Natural killer cell treated with Interleukin-12 subunit alpha and Interleukin-12 subunit beta and Interleukin-15 and Interleukin-18, amount 100 ng/mL, for 72 hours (primary cell): ENCODE results near the gene GSTA4. TPM values are rescaled to one million over a fixed set of nuclear protein-coding genes. Genes with fewer than 3 reads are reported as not detected.

Source experiments
- ATAC-seq, 2 donors: fragments of 150-1000 bp; cut with Tn5 transposase in 1 of 2; sonication (Bioruptor Pico), chemical (Tn5 transposase) in 1 of 2; 2 replicates each; pipeline ENCODE4 v1.10.0; 2021
- DNase-seq: peaks from one replicate; pipeline ENCODE4 v3.0.0; 2022; ENCODE audit warnings: low spot score
- H3K27ac Mint-ChIP-seq, 2 donors: 1 replicate in 1 of 2; 2 replicates in 1 of 2; pipeline ENCODE4 v1.8.0; 2022; ENCODE audit warnings: mixed read lengths in 2 of 2, mild to moderate bottlenecking in 1 of 2, moderate library complexity in 1 of 2
- H3K27me3 Mint-ChIP-seq, 2 donors: 1 replicate in 1 of 2; 2 replicates in 1 of 2; pipeline ENCODE4 v1.8.0; 2022; ENCODE audit warnings: mixed read lengths in 2 of 2
- H3K36me3 Mint-ChIP-seq: one replicate; pipeline ENCODE4 v1.8.0; 2022; ENCODE audit warnings: mixed read lengths
- H3K4me1 Mint-ChIP-seq, 2 donors: 1 replicate in 1 of 2; 2 replicates in 1 of 2; pipeline ENCODE4 v1.8.0; 2022; ENCODE audit warnings: low read depth in 2 of 2, mixed read lengths in 2 of 2, mild to moderate bottlenecking in 1 of 2
- H3K4me3 Mint-ChIP-seq: one replicate; pipeline ENCODE4 v1.8.0; 2022; ENCODE audit warnings: mixed read lengths
- H3K9me3 Mint-ChIP-seq: 2 replicates; pipeline ENCODE4 v1.8.0; 2022; ENCODE audit warnings: mixed read lengths
- total RNA-seq, 2 donors: library from RNA; stranded (reverse); gene quantifications; one replicate each; pipeline ENCODE4 v1.2.3, GENCODE V29; 2022

GSTA4 gene
- total RNA-seq, 2 donors from 2014 or later, result 0.89 to 1.5 TPM

DNA sequence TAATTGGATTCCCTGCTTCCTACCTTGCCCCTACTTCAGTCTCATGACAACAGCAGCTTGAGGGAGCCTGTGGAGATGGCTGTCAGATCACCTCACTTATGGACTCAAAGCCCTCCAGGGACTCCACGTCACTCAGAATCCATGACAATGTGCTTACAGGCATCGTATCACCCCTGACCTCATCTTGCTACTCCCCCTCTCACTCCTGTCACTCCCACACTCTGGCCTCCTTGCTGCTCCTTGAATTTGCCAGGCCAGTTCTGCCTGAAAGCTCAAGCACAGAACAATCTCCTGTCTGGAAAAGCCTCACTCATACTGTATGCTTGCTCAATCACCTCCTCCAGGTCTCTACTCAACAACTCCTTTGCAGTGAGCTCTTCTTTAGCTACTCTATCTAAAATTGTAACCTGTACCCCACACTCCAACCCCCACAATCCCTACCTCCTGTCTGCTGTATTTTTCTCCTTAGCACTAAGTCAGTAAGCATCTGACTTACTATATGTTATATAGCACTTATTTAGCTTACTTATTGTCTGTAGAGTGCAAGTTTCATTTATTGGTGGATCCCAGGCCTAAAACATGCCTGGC, 10.7 kb upstream of the GSTA4 start:
- DNase-seq (no peak), ATAC-seq (no peak)
- H3K27ac Mint-ChIP-seq, result no peak overlapping the region
- H3K27me3 Mint-ChIP-seq, result no peaks in the 10 kb centered on the region
- no peak overlapping the region for H3K4me3 Mint-ChIP-seq
- H3K4me1 Mint-ChIP-seq, result peaks cover 0 to 2% of the 10 kb centered on the region in 2 donors
- H3K9me3 Mint-ChIP-seq, result no peaks in the 10 kb centered on the region
- peaks cover 11% of the 10 kb centered on the region for H3K36me3 Mint-ChIP-seq

DNA sequence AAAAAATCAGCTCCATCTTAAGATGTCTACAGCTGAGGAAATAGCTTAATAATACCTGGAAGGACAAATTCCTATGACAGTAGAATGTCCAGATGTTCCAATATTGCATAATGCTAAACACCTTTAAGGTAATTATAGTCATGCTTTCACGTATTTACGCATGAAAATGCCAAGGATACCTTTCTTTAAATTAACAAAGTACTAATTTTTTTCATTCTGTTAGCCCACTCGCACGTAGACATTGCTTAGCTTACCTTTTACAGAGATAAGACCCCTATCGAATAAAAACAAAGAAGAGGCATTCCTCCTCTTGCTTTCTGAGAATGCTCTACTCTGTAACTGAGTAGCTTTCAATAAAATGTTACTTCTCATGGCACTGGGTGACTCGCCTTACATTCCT, 4.4 kb upstream of the GSTA4 start:
- ATAC-seq, result no peak
- Mint-ChIP-seq H3K27me3 (no peaks in the 10 kb centered on the region), H3K9me3 (no peaks in the 10 kb centered on the region), H3K36me3 (no peaks in the 10 kb centered on the region), H3K4me1 (peaks cover 23 to 25% of the 10 kb centered on the region in 2 donors), H3K27ac (no peak overlapping the region), H3K4me3 (no peak overlapping the region)
- no peak for DNase-seq

DNA sequence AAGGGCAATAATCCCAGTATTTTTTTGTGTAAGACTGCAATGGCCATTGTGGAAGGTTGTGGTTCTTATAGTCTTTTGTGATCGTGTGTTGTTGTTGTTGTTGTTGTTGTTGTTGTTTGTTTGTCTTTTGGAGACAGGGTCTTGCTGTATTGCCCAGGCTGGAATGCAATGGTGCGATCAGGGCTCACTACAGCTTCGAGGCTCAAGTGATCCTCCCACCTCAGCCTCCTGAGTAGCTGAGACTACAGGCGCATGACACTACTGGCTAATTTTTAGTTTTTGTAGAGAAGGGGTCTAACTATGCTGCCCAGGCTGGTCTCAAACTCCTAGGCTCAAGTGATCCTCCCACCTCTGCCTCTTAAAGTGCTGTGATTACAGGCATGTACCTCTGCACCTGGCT, 3.5 kb upstream of the GSTA4 start:
- Mint-ChIP-seq H3K9me3 (no peaks in the 10 kb centered on the region), H3K27me3 (no peaks in the 10 kb centered on the region), H3K36me3 (no peaks in the 10 kb centered on the region), H3K27ac (no peak overlapping the region), H3K4me1 (peaks cover 24 to 28% of the 10 kb centered on the region in 2 donors), H3K4me3 (no peak overlapping the region)
- DNase-seq, result no peak
- no peak for ATAC-seq

DNA sequence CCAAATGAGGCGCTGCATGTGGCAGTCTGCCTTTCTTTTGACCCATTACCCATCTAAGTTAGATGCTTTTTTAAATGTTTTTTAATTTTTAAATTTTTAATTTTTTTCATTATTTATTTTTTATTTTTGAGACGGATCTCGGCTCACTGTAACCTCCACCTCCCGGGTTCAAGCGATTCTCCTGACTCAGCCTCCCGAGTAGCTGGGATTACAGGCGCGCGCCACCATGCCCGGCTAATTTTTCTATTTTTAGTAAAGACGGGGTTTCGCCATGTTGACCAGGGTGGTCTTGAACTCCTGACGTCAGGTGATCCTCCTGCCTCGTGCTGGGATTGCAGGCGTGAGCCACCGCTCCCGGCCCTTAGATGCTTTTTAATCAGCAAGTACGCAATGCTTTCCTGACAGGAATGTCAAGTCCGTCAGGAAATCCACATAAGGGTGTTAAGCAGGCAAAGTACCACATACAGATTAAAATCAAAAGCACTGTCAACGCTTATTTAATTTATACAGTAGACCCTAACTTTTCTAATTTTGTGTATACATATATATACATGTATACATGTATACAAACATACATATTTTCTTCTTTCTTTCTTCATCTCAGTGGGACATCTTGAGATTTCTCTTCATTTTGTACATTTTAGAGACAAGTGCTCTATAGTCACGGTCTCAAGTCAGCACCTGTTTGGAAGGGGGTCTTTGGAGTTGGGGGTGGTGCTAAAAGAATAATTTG, 995 bp upstream of the GSTA4 start:
- no peak for DNase-seq
- ATAC-seq, result no peak
- H3K9me3 Mint-ChIP-seq, result no peaks in the 10 kb centered on the region
- peak overlapping the region; percentile 94 for H3K4me3 Mint-ChIP-seq
- peaks cover 0 to 2% of the 10 kb centered on the region in 2 donors for H3K27me3 Mint-ChIP-seq
- peak overlapping the region; percentile 95 to 99 for H3K27ac Mint-ChIP-seq
- peaks cover 24 to 28% of the 10 kb centered on the region in 2 donors for H3K4me1 Mint-ChIP-seq
- H3K36me3 Mint-ChIP-seq, result no peaks in the 10 kb centered on the region

DNA sequence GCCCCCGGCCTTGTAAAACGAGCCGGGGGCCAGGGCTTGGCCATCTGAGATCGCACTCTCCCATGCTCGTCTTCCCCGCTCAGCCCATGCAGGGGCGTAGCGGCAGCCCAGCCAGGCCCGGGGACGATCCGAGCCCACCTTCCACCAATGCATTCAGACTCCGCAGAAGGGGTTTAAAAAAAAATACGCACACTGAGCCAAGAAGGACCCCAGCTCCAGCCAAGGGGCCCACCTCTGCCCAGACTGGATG, 320 bp downstream of the GSTA4 start:
- peak overlapping the region; percentile 94 for H3K4me3 Mint-ChIP-seq
- H3K9me3 Mint-ChIP-seq, result no peaks in the 10 kb centered on the region
- peaks cover 30 to 37% of the 10 kb centered on the region in 2 donors for H3K4me1 Mint-ChIP-seq
- H3K27me3 Mint-ChIP-seq, result peaks cover 7 to 8% of the 10 kb centered on the region in 2 donors
- DNase-seq (no peak), ATAC-seq (peak; percentile 1 to 28)
- no peaks in the 10 kb centered on the region for H3K36me3 Mint-ChIP-seq
- H3K27ac Mint-ChIP-seq, result peak overlapping the region; percentile 95 to 99

DNA sequence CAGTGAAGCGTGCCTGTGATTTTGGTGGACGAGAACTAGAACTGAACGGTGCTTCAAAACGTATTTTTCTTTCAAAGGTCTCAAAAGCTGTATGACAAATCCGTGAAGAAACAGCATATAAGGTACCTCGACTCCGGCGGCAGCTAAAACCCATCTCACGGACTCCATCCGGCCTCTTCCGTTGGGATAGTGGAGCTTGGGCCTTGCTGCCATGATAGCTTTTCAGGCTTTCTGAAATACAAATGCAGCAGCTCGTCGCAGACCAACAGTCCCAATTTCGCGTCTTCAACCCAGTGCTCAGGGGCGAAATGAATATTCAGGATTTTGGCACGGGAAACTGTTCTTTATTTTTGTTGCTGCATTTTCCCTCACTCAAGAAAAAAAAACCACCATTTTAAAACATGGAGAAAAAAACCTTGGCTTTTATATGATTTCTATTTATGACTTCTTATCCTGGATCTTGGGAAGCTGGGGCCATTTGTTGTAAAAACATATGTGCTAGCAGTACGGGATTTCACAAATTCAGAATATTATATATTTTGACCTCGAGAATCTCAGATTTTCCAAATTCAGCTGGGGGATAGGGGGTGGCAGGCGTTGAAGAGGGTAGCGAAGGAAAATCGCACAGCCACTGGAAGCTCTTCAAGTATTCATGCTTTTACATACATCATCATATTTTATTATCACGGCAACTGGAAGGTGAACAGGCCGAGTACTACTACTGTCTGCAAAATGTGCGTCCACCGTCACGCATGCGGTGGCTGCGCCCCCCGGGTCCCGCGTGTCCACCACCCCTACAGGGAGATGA, 849 bp downstream of the GSTA4 start:
- H3K4me1 Mint-ChIP-seq, result peaks cover 30 to 37% of the 10 kb centered on the region in 2 donors
- ATAC-seq (no peak), DNase-seq (no peak)
- no peaks in the 10 kb centered on the region for H3K9me3 Mint-ChIP-seq
- peaks cover 7 to 8% of the 10 kb centered on the region in 2 donors for H3K27me3 Mint-ChIP-seq
- no peaks in the 10 kb centered on the region for H3K36me3 Mint-ChIP-seq
- peak overlapping the region; percentile 94 for H3K4me3 Mint-ChIP-seq
- H3K27ac Mint-ChIP-seq, result peak overlapping the region; percentile 95 to 99

DNA sequence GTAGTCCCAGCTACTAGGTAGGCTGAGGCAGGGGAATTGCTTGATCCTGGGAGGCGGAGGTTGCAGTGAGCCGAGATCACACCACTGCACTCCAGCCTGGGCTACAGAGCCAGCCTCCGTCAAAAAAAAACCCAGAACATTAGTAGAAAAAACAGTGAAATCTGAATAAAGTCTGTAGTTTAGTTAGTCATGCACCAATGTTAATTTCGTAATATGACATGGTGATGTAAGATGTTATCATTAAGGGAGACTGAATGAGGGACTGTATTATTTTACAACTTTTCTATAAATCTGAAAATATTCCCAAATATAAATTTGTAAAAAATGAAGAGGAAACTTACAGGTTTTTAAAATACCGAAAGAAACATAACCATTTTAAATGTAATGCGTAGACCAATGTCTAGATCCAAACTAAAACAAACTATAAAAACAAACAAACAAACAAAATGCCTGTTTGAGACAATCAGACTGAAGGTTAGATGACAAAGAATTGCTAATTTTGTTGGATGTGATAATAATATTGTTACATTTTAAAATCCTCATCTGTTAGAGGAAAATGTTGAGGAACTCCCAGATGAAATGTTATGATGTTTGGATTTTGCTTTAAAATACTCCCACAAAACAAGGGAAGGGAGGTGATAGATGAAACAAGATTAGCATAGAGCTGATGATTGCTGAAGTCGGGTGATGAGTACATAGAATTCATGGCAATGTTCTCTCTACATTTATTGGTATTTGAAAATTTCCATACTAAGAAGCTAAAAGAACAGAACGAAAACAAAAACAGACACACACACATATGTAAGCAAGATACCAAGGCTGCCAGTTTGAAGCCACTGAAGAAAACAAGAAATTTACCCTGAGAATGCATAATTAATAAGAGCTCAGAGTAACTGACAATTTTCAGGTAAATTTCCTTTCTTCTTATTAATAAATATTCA, 1.8 kb downstream of the GSTA4 start:
- Mint-ChIP-seq H3K4me3 (peak overlapping the region; percentile 55), H3K4me1 (peaks cover 34 to 37% of the 10 kb centered on the region in 2 donors)

DNA sequence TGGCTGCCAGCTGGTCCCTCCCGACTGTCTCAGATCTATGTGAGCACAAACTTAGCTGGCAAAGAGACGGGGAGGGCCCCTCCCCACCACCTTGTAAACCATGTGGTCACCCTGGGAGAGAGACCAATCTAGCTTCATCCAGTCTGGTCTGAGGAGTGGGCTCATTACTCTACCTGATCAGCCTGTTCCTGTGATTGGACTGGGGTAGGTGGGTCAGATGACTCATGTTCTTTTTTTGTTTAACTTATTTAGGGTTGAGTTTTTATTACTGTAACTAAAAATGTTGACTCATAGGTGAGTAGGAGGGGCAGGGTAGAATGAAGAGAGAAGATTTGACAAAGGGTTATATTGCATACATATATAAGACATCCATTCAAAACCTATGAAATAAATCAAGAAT, 4.7 kb downstream of the GSTA4 start:
- no peaks in the 10 kb centered on the region for H3K9me3 Mint-ChIP-seq
- ATAC-seq, result no peak
- DNase-seq, result no peak
- peaks cover 21 to 31% of the 10 kb centered on the region in 2 donors for H3K4me1 Mint-ChIP-seq
- peak overlapping the region in 1 of 2 donors; percentile 52 for H3K27ac Mint-ChIP-seq
- peaks cover 11 to 20% of the 10 kb centered on the region in 2 donors for H3K27me3 Mint-ChIP-seq
- no peak overlapping the region for H3K4me3 Mint-ChIP-seq
- no peaks in the 10 kb centered on the region for H3K36me3 Mint-ChIP-seq

More for the DNA sequence above, 1.8 kb downstream of the GSTA4 start:
- DNase-seq, result no peak
- H3K27ac Mint-ChIP-seq, result no peak overlapping the region
- H3K27me3 Mint-ChIP-seq, result peaks cover 10 to 11% of the 10 kb centered on the region in 2 donors
- H3K36me3 Mint-ChIP-seq, result no peaks in the 10 kb centered on the region
- no peak for ATAC-seq
- no peaks in the 10 kb centered on the region for H3K9me3 Mint-ChIP-seq

DNA sequence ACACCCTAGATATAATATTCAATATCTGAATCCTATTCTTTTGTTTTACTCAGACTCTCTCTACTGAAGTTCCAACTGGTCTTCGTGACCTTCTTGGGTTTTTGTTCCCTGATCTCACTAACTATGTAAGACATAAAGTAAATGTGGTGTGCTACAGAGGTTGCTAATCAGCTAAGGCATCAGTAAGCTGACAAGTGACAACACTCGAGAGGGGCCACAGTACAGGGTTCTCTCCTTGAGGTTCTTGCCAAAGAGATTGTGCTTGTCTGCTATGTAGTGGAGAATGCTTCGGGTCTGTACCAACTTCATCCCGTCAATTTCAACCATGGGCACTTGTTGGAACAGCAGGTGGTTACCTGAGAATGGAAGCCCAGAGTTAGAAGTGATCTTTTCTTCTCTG, 9.9 kb downstream of the GSTA4 start:
- H3K27me3 Mint-ChIP-seq, result peaks cover 11 to 24% of the 10 kb centered on the region in 2 donors
- no peaks in the 10 kb centered on the region for H3K9me3 Mint-ChIP-seq
- H3K36me3 Mint-ChIP-seq, result peaks cover 4% of the 10 kb centered on the region
- DNase-seq (no peak), ATAC-seq (no peak)
- peaks cover 32 to 46% of the 10 kb centered on the region in 2 donors for H3K4me1 Mint-ChIP-seq
- peak overlapping the region; percentile 60 for H3K4me3 Mint-ChIP-seq
- peak overlapping the region; percentile 9 to 26 for H3K27ac Mint-ChIP-seq

DNA sequence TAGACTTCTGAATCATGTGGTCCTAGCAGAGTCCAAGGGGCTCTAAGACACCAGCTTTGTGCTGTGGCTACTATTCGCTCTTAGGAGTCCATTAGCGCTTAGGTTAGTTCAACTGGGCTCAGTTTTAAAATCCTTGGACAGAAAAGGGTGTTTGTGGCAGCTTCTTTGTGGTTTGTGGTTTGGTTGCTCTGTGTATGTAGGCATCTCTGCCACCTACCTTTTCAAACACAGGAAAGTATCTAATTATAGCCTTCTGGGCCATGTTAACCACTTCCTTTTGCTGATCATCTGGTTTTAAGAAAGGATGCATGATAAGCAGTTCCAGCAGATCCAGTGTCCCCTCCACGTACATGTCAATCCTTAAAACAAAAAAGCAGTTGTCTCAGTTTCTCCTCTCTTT, 10.8 kb downstream of the GSTA4 start:
- DNase-seq, result no peak
- H3K27ac Mint-ChIP-seq, result peak overlapping the region; percentile 9 to 26
- peak; percentile 88 to 96 for ATAC-seq
- peaks cover 30 to 44% of the 10 kb centered on the region in 2 donors for H3K4me1 Mint-ChIP-seq
- peak overlapping the region; percentile 60 for H3K4me3 Mint-ChIP-seq
- peaks cover 4% of the 10 kb centered on the region for H3K36me3 Mint-ChIP-seq
- H3K9me3 Mint-ChIP-seq, result no peaks in the 10 kb centered on the region
- H3K27me3 Mint-ChIP-seq, result peaks cover 9 to 21% of the 10 kb centered on the region in 2 donors

DNA sequence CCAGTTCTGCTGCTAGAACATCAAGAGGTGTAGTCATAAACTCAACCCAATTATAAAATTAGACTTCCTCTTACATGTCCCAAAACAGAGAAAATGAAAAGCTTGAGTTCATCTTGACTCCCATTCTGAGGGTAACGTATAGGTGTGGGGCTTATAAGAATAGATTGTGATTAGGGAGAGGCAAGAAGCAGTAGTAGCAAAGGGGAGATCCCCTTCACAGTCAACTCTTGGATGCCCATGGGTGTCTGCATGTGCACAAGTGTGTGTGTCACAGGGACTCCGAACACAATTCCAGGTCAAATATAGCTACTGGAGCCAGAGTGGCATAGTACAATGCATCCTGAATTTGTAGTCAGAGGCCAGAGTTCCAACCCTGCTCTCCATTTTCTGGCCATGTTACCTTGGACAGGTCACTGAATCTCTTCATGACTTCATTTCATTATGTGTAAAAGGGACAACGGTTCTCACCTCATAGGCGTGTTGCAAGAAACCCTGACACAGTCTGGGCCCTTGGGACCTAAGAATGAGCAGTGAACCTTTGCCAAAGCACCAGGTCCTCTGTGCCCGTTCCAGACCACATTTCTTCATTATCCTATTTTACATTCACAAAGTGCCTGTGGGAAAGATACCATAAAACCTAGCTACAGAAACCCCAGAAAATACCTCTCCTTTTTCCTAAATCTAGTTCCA, 11.8 kb downstream of the GSTA4 start:
- no peak for ATAC-seq
- Mint-ChIP-seq H3K36me3 (peaks cover 4% of the 10 kb centered on the region), H3K27me3 (peaks cover 6 to 19% of the 10 kb centered on the region in 2 donors), H3K4me1 (peaks cover 30 to 40% of the 10 kb centered on the region in 2 donors), H3K9me3 (no peaks in the 10 kb centered on the region), H3K27ac (peak overlapping the region in 1 of 2 donors; percentile 9), H3K4me3 (peak overlapping the region; percentile 60)
- DNase-seq, result no peak

DNA sequence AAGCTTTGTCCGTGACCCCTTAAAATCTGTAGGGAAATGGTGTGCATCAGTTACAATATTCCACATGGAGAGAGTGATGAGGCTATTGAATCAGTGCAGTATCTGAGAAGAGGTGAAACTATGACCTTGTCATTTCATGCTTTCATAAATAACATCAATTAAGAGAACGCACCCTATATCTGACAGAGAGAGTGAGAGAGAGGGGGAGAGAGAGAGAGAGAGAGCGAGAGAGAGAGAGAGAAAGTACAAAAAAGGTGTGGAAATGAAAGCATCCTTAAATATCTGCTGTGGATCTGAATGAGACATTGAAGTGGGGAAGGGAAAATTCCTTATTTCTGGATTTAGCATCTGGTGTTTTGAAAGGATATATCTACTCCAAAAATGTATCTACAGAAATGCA, 12.4 kb downstream of the GSTA4 start:
- Mint-ChIP-seq H3K36me3 (peaks cover 4% of the 10 kb centered on the region), H3K9me3 (no peaks in the 10 kb centered on the region), H3K27ac (no peak overlapping the region), H3K4me1 (peaks cover 30 to 37% of the 10 kb centered on the region in 2 donors), H3K27me3 (peaks cover 6 to 13% of the 10 kb centered on the region in 2 donors), H3K4me3 (peak overlapping the region; percentile 11)
- ATAC-seq, result no peak
- DNase-seq, result no peak
